HG02970 (cell line): ENCODE data around the gene ITGB4.
"Not testable (repeated sequence)": the region's sequence is repeated elsewhere in the genome, so short reads cannot be mapped to it uniquely, and the experiment has no call there.

Experiments
- ATAC-seq: cut with Tn5 transposase; IDR thresholded peaks from one replicate; pipeline ENCODE4 v1.9.1; 2021; ENCODE audit warnings: mild to moderate bottlenecking, moderate library complexity, moderate number of reproducible peaks; ENCODE audit not compliant: unreplicated experiment, low FRiP score

The ITGB4 gene

DNA sequence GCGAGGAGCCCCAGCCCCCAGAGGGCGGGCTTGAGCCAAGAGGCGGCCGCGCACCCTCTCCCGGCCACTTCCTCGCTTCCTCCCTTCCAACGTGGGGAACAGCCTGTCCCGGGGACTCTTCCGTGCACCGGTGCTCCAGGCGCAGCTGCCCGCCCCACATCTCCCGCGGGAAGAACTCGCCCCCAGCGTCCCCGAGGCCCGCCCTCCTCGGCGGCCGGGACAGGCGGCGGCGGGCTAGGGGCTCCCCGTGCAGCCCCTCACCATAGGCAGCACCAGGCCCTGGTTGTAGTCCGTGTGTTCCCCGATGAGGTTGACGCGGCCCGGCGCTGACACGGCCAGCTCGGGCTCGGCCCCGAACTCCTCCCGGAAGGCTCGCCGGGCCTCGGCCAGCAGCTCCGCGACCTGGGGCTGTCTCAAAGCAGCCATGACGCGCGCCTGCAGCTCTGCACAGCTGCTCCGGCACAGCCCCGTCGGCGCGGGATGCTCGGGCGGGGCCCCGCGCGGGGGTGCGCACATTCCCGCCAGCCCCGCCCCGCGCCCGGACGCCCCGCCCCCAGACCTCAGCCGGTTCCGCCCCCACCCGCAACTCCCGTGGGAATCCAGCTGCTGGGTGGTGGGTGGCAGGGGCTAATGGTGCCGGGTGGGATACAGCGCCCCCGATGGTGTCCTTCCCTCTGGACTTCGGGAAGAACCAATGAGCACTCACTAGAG lies 43.6 kb downstream of the ITGB4 start, which contains the start of gene GALK1:
GALK1 (minus strand) TSS at position 482 of the 711 bp plus-strand sequence; CDS start at position 426, 56 bp downstream.
- ATAC-seq = peak; percentile 48

DNA sequence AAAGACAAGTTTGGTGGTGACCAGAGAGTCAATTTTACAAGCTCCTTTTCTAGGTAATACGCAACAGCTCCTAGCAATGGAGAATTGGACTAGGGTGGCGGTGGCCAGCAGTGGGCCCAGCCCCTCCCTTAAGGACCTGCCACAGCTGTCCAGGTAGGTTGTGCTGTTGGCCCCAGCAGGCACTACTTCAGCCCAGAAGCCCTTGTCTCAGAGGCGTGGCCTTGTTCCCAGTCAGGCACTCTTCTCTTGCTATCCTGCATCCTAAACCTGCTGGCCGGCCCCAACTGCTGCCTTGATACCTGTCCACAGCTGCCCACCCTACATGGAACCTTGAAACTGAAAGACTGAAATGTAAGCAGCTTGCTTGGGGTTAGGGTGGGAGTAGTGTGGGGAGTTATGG lies 44.7 kb downstream of the ITGB4 start:
- ATAC-seq = no peak

GRCh38 chr17:75767881-75768280 lies 46.6 kb downstream of the ITGB4 start:
- no peak for ATAC-seq

GRCh38 chr17:75769536-75769935 lies 48.3 kb downstream of the ITGB4 start:
- no peak for ATAC-seq

- ATAC-seq = no peak
Observed at GRCh38 chr17:75771334-75772281, 50.3 kb downstream of the ITGB4 start.

DNA sequence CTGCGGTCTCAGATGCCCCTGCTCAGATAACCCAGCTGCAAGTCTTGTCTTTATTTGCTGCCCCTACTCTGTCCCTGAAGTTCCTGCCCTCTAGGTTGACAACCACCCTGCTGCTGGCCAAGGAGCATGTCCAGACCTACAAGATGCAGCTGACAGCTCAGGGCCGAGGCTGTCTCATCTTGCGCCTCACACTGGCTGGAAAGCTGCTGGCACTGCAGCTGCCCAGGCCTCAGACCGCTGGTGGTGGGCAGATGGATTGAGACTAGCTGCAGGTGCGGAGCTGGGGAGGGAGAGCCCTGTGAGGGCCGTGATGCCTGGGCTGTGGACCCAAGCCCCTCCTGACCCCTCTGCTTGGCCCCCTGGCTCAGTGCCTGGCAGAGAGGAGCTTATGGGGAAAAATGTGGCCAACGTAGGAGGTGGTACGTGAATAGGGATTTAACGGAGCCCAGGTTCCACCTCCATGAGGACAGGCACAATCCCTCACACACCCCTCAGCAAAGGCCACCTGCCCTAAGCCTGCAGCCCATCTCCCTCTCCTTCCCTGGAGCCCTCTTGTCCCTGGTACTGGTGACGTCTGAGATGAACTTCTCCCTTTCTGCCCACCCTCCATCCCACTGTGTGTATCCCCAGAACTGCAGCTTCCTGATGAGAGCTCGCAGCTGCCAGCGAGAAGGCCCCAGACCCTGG lies 52.0 kb downstream of the ITGB4 start:
- ATAC-seq = no peak

- ATAC-seq = no peak
Observed at GRCh38 chr17:75773808-75774470, 52.7 kb downstream of the ITGB4 start.

DNA sequence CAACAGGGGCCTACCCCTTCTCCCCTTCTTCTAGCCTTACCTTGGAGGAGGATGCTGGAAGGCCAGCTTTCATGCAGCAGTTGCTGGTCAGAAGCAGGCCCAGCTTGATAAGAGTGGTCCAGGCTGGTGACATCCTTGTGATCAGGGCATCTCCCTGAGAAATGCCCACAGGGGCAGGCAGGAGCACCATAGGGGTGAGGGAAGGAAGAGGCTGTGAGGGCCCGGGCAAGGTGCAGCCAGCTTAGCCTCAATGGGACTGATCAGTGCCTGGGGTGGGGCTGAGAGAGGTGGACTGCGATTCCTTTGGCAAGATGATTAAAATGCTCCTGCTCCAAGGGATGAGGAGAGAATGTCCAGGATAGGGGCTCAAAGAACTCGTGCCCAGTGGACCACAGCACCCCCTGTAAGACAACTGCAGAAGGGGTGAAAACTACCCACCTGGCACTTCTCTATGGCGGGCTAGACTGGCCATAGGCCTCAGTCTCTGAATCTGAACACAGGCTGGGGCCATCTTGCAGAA lies 53.3 kb downstream of the ITGB4 start:
- ATAC-seq = no peak

GRCh38 chr17:75774991-75775668 lies 53.9 kb downstream of the ITGB4 start:
- ATAC-seq = no peak

GRCh38 chr17:75776386-75777295 lies 55.4 kb downstream of the ITGB4 start:
- no peak for ATAC-seq

DNA sequence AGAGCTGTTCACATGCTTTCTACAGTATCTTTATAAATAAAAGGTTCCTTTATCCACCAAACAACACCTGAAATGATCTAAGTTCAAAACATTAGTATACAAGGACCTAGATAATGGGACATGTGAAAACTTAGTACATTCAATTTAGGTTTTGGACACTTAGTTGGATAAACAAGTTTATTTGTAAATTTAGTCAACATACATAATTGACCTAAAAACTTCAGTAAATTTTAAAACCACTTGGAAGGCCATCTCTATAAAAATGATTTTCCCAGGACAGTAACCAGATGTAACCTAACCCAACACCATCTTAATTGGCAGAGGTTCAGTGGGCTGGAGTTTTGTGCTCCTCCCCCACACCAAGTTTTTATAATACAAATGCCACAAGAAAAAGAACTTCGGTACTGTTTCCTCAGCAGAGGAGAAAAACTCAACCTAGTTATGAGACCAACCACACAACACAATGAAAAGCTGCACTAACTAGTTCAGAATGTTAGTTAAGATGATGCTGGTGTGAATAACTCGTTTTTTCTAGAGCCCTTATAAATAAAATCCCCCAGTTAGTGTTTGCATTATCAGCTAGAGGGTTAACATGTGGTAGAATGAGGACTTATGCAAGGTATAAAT lies 56.1 kb downstream of the ITGB4 start:
- no peak for ATAC-seq

- ATAC-seq = not testable (repeated sequence)
Observed at GRCh38 chr17:75778066-75778860, 57.0 kb downstream of the ITGB4 start.

DNA sequence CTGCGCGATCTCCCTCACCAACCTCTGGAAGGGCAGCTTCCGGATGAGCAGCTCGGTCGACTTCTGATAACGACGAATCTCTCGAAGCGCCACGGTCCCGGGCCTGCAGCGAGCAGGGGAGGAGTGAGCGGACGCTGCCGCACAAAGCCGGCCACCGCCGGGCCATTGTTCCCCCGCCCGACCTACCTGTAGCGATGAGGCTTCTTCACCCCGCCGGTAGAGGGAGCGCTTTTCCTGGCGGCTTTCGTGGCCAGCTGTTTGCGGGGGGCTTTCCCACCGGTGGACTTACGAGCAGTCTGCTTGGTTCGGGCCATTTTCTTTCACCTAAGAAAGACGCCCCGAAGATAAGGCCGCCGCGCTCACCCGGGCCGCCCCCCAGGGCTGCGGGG lies 57.6 kb downstream of the ITGB4 start:
- peak; percentile 12 for ATAC-seq

- ATAC-seq = peak; percentile 61
Observed at GRCh38 chr17:75779250-75779986, 58.2 kb downstream of the ITGB4 start.

- ATAC-seq = no peak
Observed at GRCh38 chr17:75779987-75780889, 59.0 kb downstream of the ITGB4 start.
